A673 (cell line): ENCODE measurements around the gene TACC2.

Experiments
- CTCF ChIP-seq: fragments of 300-800, 200-600 bp; sonication (generic); conservative IDR thresholded peaks from 2 replicates; pipeline ENCODE4 v1.5.1; 2017; ENCODE audit warnings: low read depth, mild to moderate bottlenecking, antibody characterized with exemption, low read length, moderate library complexity, mixed read lengths
- EZH2 ChIP-seq: fragments of 200-600 bp; sonication (generic); IDR thresholded peaks from 2 replicates; pipeline ENCODE4 v1.6.1; 2017; ENCODE audit warnings: borderline replicate concordance, low read depth, mild to moderate bottlenecking, mixed read lengths, antibody characterized with exemption, low read length; ENCODE audit not compliant: poor library complexity, severe bottlenecking

GRCh38 chr10:122157451-122157850 lies 168.5 kb downstream of the TACC2 start:
- TF ChIP-seq CTCF = no peak
- no peak for TF ChIP-seq EZH2
